ENCODE measurements around the gene RARS1.

Gene RARS1

DNA sequence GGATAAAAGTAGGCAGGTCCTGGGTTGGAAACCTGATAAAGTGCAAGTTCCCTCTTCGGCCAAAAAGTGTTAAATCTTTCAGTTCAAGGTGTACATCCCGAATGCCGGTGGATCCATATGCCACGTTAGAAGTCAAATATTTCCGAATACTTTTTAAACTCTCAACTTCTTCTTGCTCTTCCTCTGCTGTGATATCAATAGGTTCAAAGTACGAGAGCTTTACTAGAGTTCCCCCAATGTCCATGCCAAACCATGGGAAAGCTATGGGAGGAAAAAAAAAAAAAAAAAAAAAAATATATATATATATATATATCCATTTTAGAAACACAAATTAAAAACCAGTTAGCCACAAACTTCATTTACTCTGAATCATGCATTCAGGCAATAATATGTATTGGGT is 82.5 kb downstream of the RARS1 start:
- no peak overlapping the region for H3K4me3 ChIP-seq (ENCODE audit: low read depth, low read length)
- no peak for DNase-seq (ENCODE audit: low read depth)
- TF ChIP-seq, protein P1, sequence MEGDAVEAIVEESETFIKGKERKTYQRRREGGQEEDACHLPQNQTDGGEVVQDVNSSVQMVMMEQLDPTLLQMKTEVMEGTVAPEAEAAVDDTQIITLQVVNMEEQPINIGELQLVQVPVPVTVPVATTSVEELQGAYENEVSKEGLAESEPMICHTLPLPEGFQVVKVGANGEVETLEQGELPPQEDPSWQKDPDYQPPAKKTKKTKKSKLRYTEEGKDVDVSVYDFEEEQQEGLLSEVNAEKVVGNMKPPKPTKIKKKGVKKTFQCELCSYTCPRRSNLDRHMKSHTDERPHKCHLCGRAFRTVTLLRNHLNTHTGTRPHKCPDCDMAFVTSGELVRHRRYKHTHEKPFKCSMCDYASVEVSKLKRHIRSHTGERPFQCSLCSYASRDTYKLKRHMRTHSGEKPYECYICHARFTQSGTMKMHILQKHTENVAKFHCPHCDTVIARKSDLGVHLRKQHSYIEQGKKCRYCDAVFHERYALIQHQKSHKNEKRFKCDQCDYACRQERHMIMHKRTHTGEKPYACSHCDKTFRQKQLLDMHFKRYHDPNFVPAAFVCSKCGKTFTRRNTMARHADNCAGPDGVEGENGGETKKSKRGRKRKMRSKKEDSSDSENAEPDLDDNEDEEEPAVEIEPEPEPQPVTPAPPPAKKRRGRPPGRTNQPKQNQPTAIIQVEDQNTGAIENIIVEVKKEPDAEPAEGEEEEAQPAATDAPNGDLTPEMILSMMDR (IDR thresholded peaks at IDR 0.05; ENCODE audit: low read depth, low read length): no peak
- TF ChIP-seq MYC (IDR thresholded peaks at IDR 0.05; ENCODE audit: low read depth, low read length) (no peak), POLR2A (IDR thresholded peaks at IDR 0.05; ENCODE audit: extremely low read depth, insufficient read length) (no peak)
- TF ChIP-seq, protein P2, sequence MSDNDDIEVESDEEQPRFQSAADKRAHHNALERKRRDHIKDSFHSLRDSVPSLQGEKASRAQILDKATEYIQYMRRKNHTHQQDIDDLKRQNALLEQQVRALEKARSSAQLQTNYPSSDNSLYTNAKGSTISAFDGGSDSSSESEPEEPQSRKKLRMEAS (IDR thresholded peaks at IDR 0.05; ENCODE audit: low read depth, low read length): no peak
